IMR-90 (cell line): ENCODE measurements around the gene HS3ST5. TPM values are rescaled to one million over a fixed set of nuclear protein-coding genes. Genes with fewer than 3 reads are reported as not detected.

ENCODE experiments used
- ATAC-seq: fragments of 200-7000 bp; cut with Tn5 transposase; 2 replicates; pipeline ENCODE4 v1.9.1; 2020; ENCODE audit warnings: low read depth, mild to moderate bottlenecking, moderate library complexity
- BruUV-seq: library from RNA; stranded (reverse); fragments of 400-500 nt; replicated peaks from 2 replicates; lab custom pipeline; 2021; lab: Mats Ljungman, UMichigan
- CTCF ChIA-PET: fragments of 300-600 bp; formaldehyde crosslinking; extraction: SDS; loops from one replicate; lab custom pipeline; 2021; ENCODE audit warnings: antibody characterized with exemption; lab: Yijun Ruan, JAX
- POLR2A ChIA-PET: fragments of 300-600 bp; sonication (Branson Sonifier 250); formaldehyde crosslinking; loops from one replicate; lab custom pipeline; 2022; ENCODE audit warnings: antibody characterized with exemption; ENCODE audit not compliant: unreplicated experiment; lab: Charles Lee
- DNase-seq: peaks from one replicate; pipeline ENCODE4 v3.0.0; 2013
- H2AFZ ChIP-seq: replicated peaks from 2 replicates; pipeline ENCODE3; 2013; ENCODE audit warnings: low read length, mild to moderate bottlenecking; ENCODE audit not compliant: poor library complexity
- H2AK5ac ChIP-seq: 2 replicates; pipeline ENCODE4 v1.6.1; 2013; ENCODE audit warnings: low read depth, low read length, inconsistent platforms
- H2AK9ac ChIP-seq: replicated peaks from 2 replicates; pipeline ENCODE3; 2013; ENCODE audit warnings: mild to moderate bottlenecking, low read depth, low read length, moderate library complexity; ENCODE audit not compliant: poor library complexity
- H2BK120ac ChIP-seq: 2 replicates; pipeline ENCODE4 v1.6.1; 2013; ENCODE audit warnings: low read depth, low read length, inconsistent platforms
- H2BK15ac ChIP-seq: 3 replicates; pipeline ENCODE4 v1.6.1; 2013; ENCODE audit warnings: low read depth, low read length, inconsistent platforms
- H2BK20ac ChIP-seq: 2 replicates; pipeline ENCODE4 v1.6.1; 2013; ENCODE audit warnings: low read depth, mild to moderate bottlenecking, inconsistent platforms, low read length, moderate library complexity
- H2BK5ac ChIP-seq: 2 replicates; pipeline ENCODE4 v1.6.1; 2013; ENCODE audit warnings: mild to moderate bottlenecking, low read depth, low read length, inconsistent platforms; ENCODE audit not compliant: poor library complexity, severe bottlenecking
- H3K14ac ChIP-seq: replicated peaks from 2 replicates; pipeline ENCODE4 v1.6.1; 2013; ENCODE audit warnings: low read depth, low read length, inconsistent platforms
- H3K18ac ChIP-seq: 2 replicates; pipeline ENCODE4 v1.6.1; 2013; ENCODE audit warnings: low read depth, low read length, control low read depth
- H3K23ac ChIP-seq: 2 replicates; pipeline ENCODE4 v1.6.1; 2013; ENCODE audit warnings: low read depth, low read length, inconsistent platforms
- H3K27ac ChIP-seq: 2 replicates; pipeline ENCODE4 v1.5.1; 2013; ENCODE audit warnings: mild to moderate bottlenecking, control low read depth, low read length; ENCODE audit not compliant: insufficient read depth
- H3K27me3 ChIP-seq: 2 replicates; pipeline ENCODE4 v1.6.1; 2013; ENCODE audit warnings: low read length; ENCODE audit not compliant: control insufficient read depth, insufficient read depth
- H3K36me3 ChIP-seq: 2 replicates; pipeline ENCODE4 v1.6.1; 2013; ENCODE audit warnings: low read length, mixed read lengths; ENCODE audit not compliant: control insufficient read depth, insufficient read depth
- H3K4ac ChIP-seq: 2 replicates; pipeline ENCODE4 v1.6.1; 2013; ENCODE audit warnings: low read depth, low read length, inconsistent platforms
- H3K4me1 ChIP-seq: 2 replicates; pipeline ENCODE4 v1.6.1; 2013; ENCODE audit warnings: low read length, mixed read lengths; ENCODE audit not compliant: control insufficient read depth, insufficient read depth
- H3K4me2 ChIP-seq: 2 replicates; pipeline ENCODE4 v1.6.1; 2013; ENCODE audit warnings: low read depth, mild to moderate bottlenecking, control low read depth, low read length, moderate library complexity
- H3K4me3 ChIP-seq: 2 replicates; pipeline ENCODE4 v1.5.1; 2013; ENCODE audit warnings: low read depth, mild to moderate bottlenecking, control low read depth, low read length, moderate library complexity; ENCODE audit not compliant: insufficient read depth
- H3K56ac ChIP-seq: 2 replicates; pipeline ENCODE4 v1.6.1; 2013; ENCODE audit warnings: low read length, inconsistent platforms; ENCODE audit not compliant: insufficient read depth; ENCODE audit errors: extremely low read depth
- H3K79me1 ChIP-seq, 2 experiments: 2 replicates each; pipeline ENCODE4 v1.6.1; 2013; ENCODE audit warnings: low read length in 2 of 2, inconsistent platforms in 1 of 2, low read depth in 1 of 2
- H3K9ac ChIP-seq: 2 replicates; pipeline ENCODE4 v1.6.1; 2013; ENCODE audit warnings: low read depth, low read length, control low read depth
- H3K9me1 ChIP-seq: 2 replicates; pipeline ENCODE4 v1.6.1; 2013; ENCODE audit warnings: low read length, inconsistent platforms; ENCODE audit not compliant: insufficient read depth
- H3K9me3 ChIP-seq: 2 replicates; pipeline ENCODE4 v1.6.1; 2013; ENCODE audit warnings: low read length; ENCODE audit not compliant: control insufficient read depth, insufficient read depth
- H4K20me1 ChIP-seq: 2 replicates; pipeline ENCODE4 v1.6.1; 2013; ENCODE audit warnings: low read length, inconsistent platforms; ENCODE audit not compliant: insufficient read depth
- H4K5ac ChIP-seq: 2 replicates; pipeline ENCODE4 v1.6.1; 2013; ENCODE audit warnings: mild to moderate bottlenecking, low read depth, low read length, control low read depth
- H4K8ac ChIP-seq, 2 experiments: 2 replicates each; pipeline ENCODE4 v1.6.1; 2013; ENCODE audit warnings: low read depth in 2 of 2, low read length in 2 of 2, control low read depth in 1 of 2, inconsistent platforms in 1 of 2
- H4K91ac ChIP-seq: 2 replicates; pipeline ENCODE4 v1.6.1; 2013; ENCODE audit warnings: low read depth, low read length, inconsistent platforms; ENCODE audit not compliant: insufficient read depth
- BHLHE40 ChIP-seq: fragments of 150-350 bp; IDR thresholded peaks from 2 replicates; pipeline ENCODE4 v1.6.1; 2016; ENCODE audit warnings: mild to moderate bottlenecking, low read depth, low read length
- CEBPB ChIP-seq: IDR thresholded peaks from 2 replicates; pipeline ENCODE4 v1.6.1; 2012; ENCODE audit warnings: low read depth, low read length, improper control_type of control experiment
- CTCF ChIP-seq: conservative IDR thresholded peaks from 2 replicates; pipeline ENCODE4 v1.5.1; 2012; ENCODE audit warnings: mild to moderate bottlenecking, low read depth, low read length, improper control_type of control experiment
- NFE2L2 ChIP-seq: fragments of 150-350 bp; IDR thresholded peaks from 2 replicates; pipeline ENCODE4 v1.6.1; 2016; ENCODE audit warnings: low read depth, mild to moderate bottlenecking, low read length
- WGBS, 2 experiments: methylation state at CpG; one replicate each; pipeline versions ENCODE4 v1.1.5 to v1.1.7; 2013; ENCODE audit warnings: missing lambda C conversion rate in 2 of 2; ENCODE audit not compliant: insufficient read length in 1 of 2; ENCODE audit errors: extremely low coverage in 2 of 2; 5-methylcytosine and 5-hydroxymethylcytosine counted together
- dilution Hi-C: fragments of 300-500 bp; cut with HindIII; formaldehyde crosslinking; loops from one replicate; pipeline ENCODE4 v1.14.3; 2018; ENCODE audit warnings: low sequenced_read_pairs; ENCODE audit not compliant: unreplicated experiment
- in situ Hi-C: fragments of 300-500 bp; cut with MboI; formaldehyde crosslinking; loops from 3 replicates; pipeline ENCODE4 v1.14.3; 2019; ENCODE audit warnings: low sequenced_read_pairs, inconsistent platforms, mixed read lengths
- intact Hi-C: fragments of 100-400 bp; cut with micrococcal nuclease; formaldehyde crosslinking; loops from 2 replicates; pipeline ENCODE4 v1.10.0; 2022
- polyA plus RNA-seq, 3 experiments: library from polyadenylated mRNA; depleted of rRNA; stranded (reverse); fragments of >200 nt; gene quantifications; 2 replicates each; pipeline ENCODE4 v1.2.3, GENCODE V29; 2012; ENCODE audit warnings: low replicate concordance in 1 of 3
- total RNA-seq: library from RNA; depleted of rRNA; stranded (reverse); fragments of >200 nt; gene quantifications from 2 replicates; pipeline ENCODE4 v1.2.3, GENCODE V29; 2012
- TF ChIP-seq, protein P1 (sequence below): fragments of 150-350 bp; IDR thresholded peaks from 2 replicates; pipeline ENCODE4 v1.6.1; 2016; ENCODE audit warnings: low read depth, mild to moderate bottlenecking, low read length, moderate library complexity, borderline replicate concordance

Gene HS3ST5
- total and polyA plus RNA-seq, 2 of the 4 experiments (the other 2 are of a cell fraction), result not detected

DNA sequence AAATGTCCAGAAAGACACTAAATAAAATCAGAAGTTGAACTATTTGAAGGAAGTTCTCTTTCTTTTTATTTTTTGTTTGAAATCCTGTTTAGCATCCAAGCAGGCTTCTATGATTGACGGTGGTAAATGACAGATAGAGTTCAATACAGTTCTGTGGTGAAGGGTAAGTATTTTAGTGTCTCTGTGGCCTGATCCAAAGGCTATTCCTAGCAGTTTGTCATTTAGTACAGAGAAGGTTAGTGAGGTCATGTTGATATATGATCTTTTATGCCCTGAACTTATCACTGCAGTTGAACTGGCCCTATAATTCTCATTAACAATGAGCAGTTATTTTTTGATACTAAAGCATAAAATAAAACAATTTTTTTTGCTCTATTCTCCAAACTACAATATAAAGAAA is 227.2 kb downstream of the HS3ST5 start:
- no peak overlapping the region for H2AK9ac ChIP-seq
- dilution Hi-C loops, result no loop called here
- H3K4ac ChIP-seq, result no peak overlapping the region
- H3K14ac ChIP-seq, result no peak overlapping the region
- no peaks in the 10 kb centered on the region for H3K9me3 ChIP-seq
- no peak overlapping the region for H2BK5ac ChIP-seq
- H2BK20ac ChIP-seq, result no peak overlapping the region
- H4K91ac ChIP-seq, result no peak overlapping the region
- no peak overlapping the region for H3K27ac ChIP-seq
- H3K4me3 ChIP-seq, result no peak overlapping the region
- no peak overlapping the region for H3K9ac ChIP-seq
- intact Hi-C loops, result no loop called here
- H4K20me1 ChIP-seq, result no peaks in the 10 kb centered on the region
- H3K23ac ChIP-seq, result no peak overlapping the region
- WGBS, 2 experiments, result no CpG with 5 or more reads among the region's 1 CpG
- no peak for TF ChIP-seq NFE2L2
- no peak for TF ChIP-seq CTCF
- TF ChIP-seq CEBPB, result no peak
- TF ChIP-seq BHLHE40, result no peak
- TF ChIP-seq, protein P1, sequence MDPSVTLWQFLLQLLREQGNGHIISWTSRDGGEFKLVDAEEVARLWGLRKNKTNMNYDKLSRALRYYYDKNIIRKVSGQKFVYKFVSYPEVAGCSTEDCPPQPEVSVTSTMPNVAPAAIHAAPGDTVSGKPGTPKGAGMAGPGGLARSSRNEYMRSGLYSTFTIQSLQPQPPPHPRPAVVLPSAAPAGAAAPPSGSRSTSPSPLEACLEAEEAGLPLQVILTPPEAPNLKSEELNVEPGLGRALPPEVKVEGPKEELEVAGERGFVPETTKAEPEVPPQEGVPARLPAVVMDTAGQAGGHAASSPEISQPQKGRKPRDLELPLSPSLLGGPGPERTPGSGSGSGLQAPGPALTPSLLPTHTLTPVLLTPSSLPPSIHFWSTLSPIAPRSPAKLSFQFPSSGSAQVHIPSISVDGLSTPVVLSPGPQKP, result no peak
- ATAC-seq, result no peak
- no peak overlapping the region for H4K8ac ChIP-seq
- no peaks in the 10 kb centered on the region for H3K4me1 ChIP-seq
- ChIA-PET CTCF (no interaction called here), POLR2A (no interaction called here)
- no peak overlapping the region for H2BK15ac ChIP-seq
- no peak overlapping the region for H3K18ac ChIP-seq
- H2BK120ac ChIP-seq, result no peak overlapping the region
- no peaks in the 10 kb centered on the region for H3K79me1 ChIP-seq
- peaks cover 11% of the 10 kb centered on the region for H3K27me3 ChIP-seq
- H3K56ac ChIP-seq, result no peak overlapping the region
- in situ Hi-C loops, result no loop called here
- H2AK5ac ChIP-seq, result no peak overlapping the region
- no peaks in the 10 kb centered on the region for H3K36me3 ChIP-seq
- BruUV-seq, result no TSS peak
- H2AFZ ChIP-seq, result no peak overlapping the region
- H3K4me2 ChIP-seq, result no peak overlapping the region
- no peaks in the 10 kb centered on the region for H3K9me1 ChIP-seq
- no peak for DNase-seq
- H4K5ac ChIP-seq, result no peak overlapping the region
